Esophagus muscularis mucosa (tissue), 3 donors: ENCODE data around the gene ITGB1.

Experiments used
- CTCF ChIP-seq, 3 experiments: fragments of 200-600 bp in 2 of 3; fragments of 450-650 bp in 1 of 3; sonication (generic) in 2 of 3; IDR thresholded peaks; one replicate each; pipeline ENCODE4 v1.5.1; 2017 to 2019; ENCODE audit warnings: antibody characterized with exemption in 3 of 3, mild to moderate bottlenecking in 2 of 3, moderate library complexity in 1 of 3
- POLR2A ChIP-seq: fragments of 450-650 bp; IDR thresholded peaks from one replicate; pipeline ENCODE4 v1.6.1; 2017; ENCODE audit warnings: antibody characterized with exemption, moderate library complexity, mild to moderate bottlenecking, low read depth
- POLR2AphosphoS5 ChIP-seq, 2 donors: sonication (generic); formaldehyde crosslinking; IDR thresholded peaks; one replicate each; pipeline ENCODE4 v1.6.1; 2017; ENCODE audit warnings: antibody characterized with exemption in 2 of 2

- TF ChIP-seq CTCF (IDR thresholded peaks at IDR 0.05), result no peak
- no peak for TF ChIP-seq POLR2AphosphoS5 (IDR thresholded peaks at IDR 0.05)
- no peak for TF ChIP-seq POLR2A
Measured at GRCh38 chr10:32980242-32980557, 22.2 kb upstream of the ITGB1 start.
